K562 (cell line): ENCODE results near the gene ZNF672. TPM values are rescaled to one million over a fixed set of nuclear protein-coding genes. Genes with fewer than 3 reads are reported as not detected.

Experiments used
- ARID1B ChIP-seq: fragments of 450-650 bp; IDR thresholded peaks from 2 replicates; pipeline ENCODE4 v1.6.1; 2016; ENCODE audit warnings: antibody characterized with exemption, mild to moderate bottlenecking, inconsistent platforms
- ARID2 ChIP-seq: fragments of 450-650 bp; IDR thresholded peaks from 2 replicates; pipeline ENCODE4 v1.6.1; 2017; ENCODE audit warnings: antibody characterized with exemption, mild to moderate bottlenecking
- CCNT2 ChIP-seq: IDR thresholded peaks from 2 replicates; pipeline ENCODE4 v1.6.1; 2011; ENCODE audit warnings: borderline replicate concordance, low read depth, mild to moderate bottlenecking, moderate library complexity, mixed read lengths, low read length; ENCODE audit not compliant: insufficient read length; ENCODE audit errors: extremely low read depth
- MAZ ChIP-seq, 2 experiments: fragments of 450-650 bp in 1 of 2; sonication (generic) in 1 of 2; formaldehyde crosslinking; IDR thresholded peaks in 1 of 2; conservative IDR thresholded peaks in 1 of 2; 2 replicates each; pipeline versions ENCODE4 v1.4.0 to v1.5.0; 2020; ENCODE audit warnings: mild to moderate bottlenecking in 1 of 2, missing genetic modification reagents in 1 of 2
- NR4A1 ChIP-seq, 2 experiments: fragments of 250-450 bp in 1 of 2; fragments of 450-650 bp in 1 of 2; sonication (Bioruptor Pico) in 1 of 2; IDR thresholded peaks; 2 replicates each; pipeline versions ENCODE4 v1.4.0 to v1.6.1; 2016 to 2020; ENCODE audit warnings: mild to moderate bottlenecking in 2 of 2, missing compliant biosample characterization in 1 of 2, missing genetic modification characterization in 1 of 2, moderate library complexity in 1 of 2
- RBM39 ChIP-seq: fragments of 200-400 bp; formaldehyde crosslinking; optimal IDR thresholded peaks from 2 replicates; pipeline ENCODE3; 2018; ENCODE audit warnings: low read depth, low read length
- RHOXF2B ChIP-seq: fragments of 250-450 bp; sonication (Bioruptor Pico); conservative IDR thresholded peaks from 2 replicates; pipeline ENCODE4 v1.5.1; 2021
- SIX5 ChIP-seq, 2 experiments: IDR thresholded peaks; 2 replicates each; pipeline ENCODE4 v1.6.1; 2011; ENCODE audit warnings: low read length in 2 of 2, borderline replicate concordance in 1 of 2, low read depth in 1 of 2, mild to moderate bottlenecking in 1 of 2, moderate library complexity in 1 of 2; ENCODE audit not compliant: insufficient read depth in 1 of 2
- ZNF133 ChIP-seq: fragments of 250-450 bp; sonication (Bioruptor Pico); IDR thresholded peaks from 2 replicates; pipeline ENCODE4 v1.4.0; 2020; ENCODE audit warnings: mild to moderate bottlenecking
- ZNF3 ChIP-seq: fragments of 250-450 bp; sonication (Bioruptor Pico); IDR thresholded peaks from 2 replicates; pipeline ENCODE4 v1.5.0; 2021; ENCODE audit warnings: mild to moderate bottlenecking, moderate library complexity
- polyA plus RNA-seq, 8 experiments: library from polyadenylated mRNA; depleted of rRNA in 4 of 8; stranded (reverse) in 5 of 8; unstranded in 3 of 8; fragments of >200 nt; fragmentation: Nextera tagmentation in 2 of 8; fragmentation: Illumina TruSeq in 1 of 8; extraction: Ambion mirVana in 2 of 8; extraction: Trizol in 1 of 8; gene quantifications; 2 replicates each; pipeline versions ENCODE4 v1.2.1 to v1.2.3, GENCODE V29; 2011 to 2014; ENCODE audit warnings: inconsistent platforms in 1 of 8, missing spikeins in 1 of 8
- total RNA-seq, 7 experiments: library from RNA; depleted of rRNA in 6 of 7; stranded (reverse); fragments of >200 nt in 6 of 7; fragmentation: Illumina TruSeq in 2 of 7; extraction: Trizol in 2 of 7; gene quantifications; 2 replicates each; pipeline versions ENCODE4 v1.2.1 to v1.2.3, GENCODE V29; 2011 to 2021; ENCODE audit warnings: low replicate concordance in 1 of 7
- TF ChIP-seq, protein P1 (sequence below): fragments of 450-650 bp; IDR thresholded peaks from 2 replicates; pipeline ENCODE4 v1.6.1; 2017; ENCODE audit warnings: antibody characterized with exemption, mild to moderate bottlenecking
- TF ChIP-seq, protein P2 (sequence below), 3 experiments: fragments of 200-800 bp in 1 of 3; fragments of 250-450 bp in 1 of 3; fragments of 450-650 bp in 1 of 3; sonication (Bioruptor Pico) in 1 of 3; sonication (Bioruptor generic) in 1 of 3; formaldehyde crosslinking in 1 of 3; IDR thresholded peaks; 2 replicates each; pipeline versions ENCODE4 v1.6.1 to v1.8.0; 2016 to 2022; ENCODE audit warnings: mild to moderate bottlenecking in 2 of 3, missing genetic modification characterization in 2 of 3, missing compliant biosample characterization in 1 of 3, moderate library complexity in 1 of 3
- TF ChIP-seq, protein P3 (sequence below): sonication (generic); formaldehyde crosslinking; IDR thresholded peaks from 2 replicates; pipeline ENCODE4 v1.8.0; 2023; ENCODE audit warnings: mild to moderate bottlenecking, missing genetic modification reagents

The ZNF672 gene
- total and polyA plus RNA-seq, 9 of the 15 experiments (the other 6 are each of a cell fraction or from before 2014, with no cell fraction given): 1.9 to 57.9 (median 24.1) TPM

DNA sequence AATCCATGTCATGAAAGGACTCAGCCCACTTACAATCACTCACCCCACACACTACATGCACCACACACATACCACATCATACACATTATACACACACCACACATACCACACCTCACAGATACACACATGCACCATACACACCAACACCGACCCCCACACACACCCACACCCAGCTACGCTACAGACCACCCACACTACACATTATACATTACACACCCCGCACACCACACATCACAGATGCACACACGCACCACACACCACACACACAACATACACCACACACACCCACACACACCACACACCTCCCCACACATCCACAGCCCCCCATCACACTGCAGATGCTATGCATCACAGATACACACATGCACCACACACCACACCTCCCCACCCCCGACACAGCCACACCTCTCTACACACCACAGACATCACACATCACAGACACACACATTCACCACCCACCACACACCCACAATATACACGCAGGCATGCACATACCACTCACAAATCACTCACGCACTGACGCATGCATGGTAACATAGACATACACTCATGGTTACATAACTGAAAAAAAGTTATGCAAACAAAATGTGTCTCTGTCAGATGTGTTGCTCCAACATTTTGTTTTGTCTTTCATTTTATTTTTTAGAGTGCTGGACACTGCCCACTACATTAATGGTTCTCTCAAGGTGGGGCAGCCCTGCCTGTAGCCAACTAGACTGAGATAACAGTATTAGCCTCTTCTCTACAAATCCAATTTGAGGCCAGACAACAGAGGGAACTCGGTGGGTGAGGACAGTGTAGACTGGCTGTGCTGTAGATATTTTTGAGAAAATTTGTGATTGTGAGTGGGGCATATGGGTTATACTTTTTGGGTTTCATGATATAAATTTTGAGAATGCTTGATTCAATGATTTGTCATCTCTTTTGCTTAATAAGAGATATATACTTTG, 52.8 kb downstream of the ZNF672 start (continued):
- peak; percentile 57; the same call in 1 of the 2 replicates for TF ChIP-seq ARID1B
- TF ChIP-seq SIX5 (IDR thresholded peaks at IDR 0.05; ENCODE audit: borderline replicate concordance in 1 of 2, insufficient read depth in 1 of 2, low read depth in 1 of 2, low read length in 2 of 2): no peak
- TF ChIP-seq ZNF3 (CRISPR knock-in tag): no peak
- TF ChIP-seq, protein P1, sequence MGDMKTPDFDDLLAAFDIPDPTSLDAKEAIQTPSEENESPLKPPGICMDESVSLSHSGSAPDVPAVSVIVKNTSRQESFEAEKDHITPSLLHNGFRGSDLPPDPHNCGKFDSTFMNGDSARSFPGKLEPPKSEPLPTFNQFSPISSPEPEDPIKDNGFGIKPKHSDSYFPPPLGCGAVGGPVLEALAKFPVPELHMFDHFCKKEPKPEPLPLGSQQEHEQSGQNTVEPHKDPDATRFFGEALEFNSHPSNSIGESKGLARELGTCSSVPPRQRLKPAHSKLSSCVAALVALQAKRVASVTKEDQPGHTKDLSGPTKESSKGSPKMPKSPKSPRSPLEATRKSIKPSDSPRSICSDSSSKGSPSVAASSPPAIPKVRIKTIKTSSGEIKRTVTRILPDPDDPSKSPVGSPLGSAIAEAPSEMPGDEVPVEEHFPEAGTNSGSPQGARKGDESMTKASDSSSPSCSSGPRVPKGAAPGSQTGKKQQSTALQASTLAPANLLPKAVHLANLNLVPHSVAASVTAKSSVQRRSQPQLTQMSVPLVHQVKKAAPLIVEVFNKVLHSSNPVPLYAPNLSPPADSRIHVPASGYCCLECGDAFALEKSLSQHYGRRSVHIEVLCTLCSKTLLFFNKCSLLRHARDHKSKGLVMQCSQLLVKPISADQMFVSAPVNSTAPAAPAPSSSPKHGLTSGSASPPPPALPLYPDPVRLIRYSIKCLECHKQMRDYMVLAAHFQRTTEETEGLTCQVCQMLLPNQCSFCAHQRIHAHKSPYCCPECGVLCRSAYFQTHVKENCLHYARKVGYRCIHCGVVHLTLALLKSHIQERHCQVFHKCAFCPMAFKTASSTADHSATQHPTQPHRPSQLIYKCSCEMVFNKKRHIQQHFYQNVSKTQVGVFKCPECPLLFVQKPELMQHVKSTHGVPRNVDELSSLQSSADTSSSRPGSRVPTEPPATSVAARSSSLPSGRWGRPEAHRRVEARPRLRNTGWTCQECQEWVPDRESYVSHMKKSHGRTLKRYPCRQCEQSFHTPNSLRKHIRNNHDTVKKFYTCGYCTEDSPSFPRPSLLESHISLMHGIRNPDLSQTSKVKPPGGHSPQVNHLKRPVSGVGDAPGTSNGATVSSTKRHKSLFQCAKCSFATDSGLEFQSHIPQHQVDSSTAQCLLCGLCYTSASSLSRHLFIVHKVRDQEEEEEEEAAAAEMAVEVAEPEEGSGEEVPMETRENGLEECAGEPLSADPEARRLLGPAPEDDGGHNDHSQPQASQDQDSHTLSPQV: peak; percentile 42
- TF ChIP-seq MAZ (CRISPR knock-in tag; conservative IDR thresholded peaks at IDR 0.05 in 1 of 2, IDR thresholded peaks at IDR 0.05 in 1 of 2): no peak
- TF ChIP-seq, protein P2, sequence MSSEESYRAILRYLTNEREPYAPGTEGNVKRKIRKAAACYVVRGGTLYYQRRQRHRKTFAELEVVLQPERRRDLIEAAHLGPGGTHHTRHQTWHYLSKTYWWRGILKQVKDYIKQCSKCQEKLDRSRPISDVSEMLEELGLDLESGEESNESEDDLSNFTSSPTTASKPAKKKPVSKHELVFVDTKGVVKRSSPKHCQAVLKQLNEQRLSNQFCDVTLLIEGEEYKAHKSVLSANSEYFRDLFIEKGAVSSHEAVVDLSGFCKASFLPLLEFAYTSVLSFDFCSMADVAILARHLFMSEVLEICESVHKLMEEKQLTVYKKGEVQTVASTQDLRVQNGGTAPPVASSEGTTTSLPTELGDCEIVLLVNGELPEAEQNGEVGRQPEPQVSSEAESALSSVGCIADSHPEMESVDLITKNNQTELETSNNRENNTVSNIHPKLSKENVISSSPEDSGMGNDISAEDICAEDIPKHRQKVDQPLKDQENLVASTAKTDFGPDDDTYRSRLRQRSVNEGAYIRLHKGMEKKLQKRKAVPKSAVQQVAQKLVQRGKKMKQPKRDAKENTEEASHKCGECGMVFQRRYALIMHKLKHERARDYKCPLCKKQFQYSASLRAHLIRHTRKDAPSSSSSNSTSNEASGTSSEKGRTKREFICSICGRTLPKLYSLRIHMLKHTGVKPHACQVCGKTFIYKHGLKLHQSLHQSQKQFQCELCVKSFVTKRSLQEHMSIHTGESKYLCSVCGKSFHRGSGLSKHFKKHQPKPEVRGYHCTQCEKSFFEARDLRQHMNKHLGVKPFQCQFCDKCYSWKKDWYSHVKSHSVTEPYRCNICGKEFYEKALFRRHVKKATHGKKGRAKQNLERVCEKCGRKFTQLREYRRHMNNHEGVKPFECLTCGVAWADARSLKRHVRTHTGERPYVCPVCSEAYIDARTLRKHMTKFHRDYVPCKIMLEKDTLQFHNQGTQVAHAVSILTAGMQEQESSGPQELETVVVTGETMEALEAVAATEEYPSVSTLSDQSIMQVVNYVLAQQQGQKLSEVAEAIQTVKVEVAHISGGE (CRISPR knock-in tag; IDR thresholded peaks at IDR 0.05): no peak
- TF ChIP-seq RBM39: no peak
- TF ChIP-seq ARID2: 0 out of 2 replicates have a peak, but pooled peaks have one; percentile 63
- TF ChIP-seq NR4A1 (CRISPR knock-in tag; IDR thresholded peaks at IDR 0.05): no peak
- TF ChIP-seq NR4A1 (tag; IDR thresholded peaks at IDR 0.05): no peak; the same call in 1 of the 2 replicates
- TF ChIP-seq ZNF133 (CRISPR knock-in tag): no peak
- TF ChIP-seq RHOXF2B (CRISPR knock-in tag): no peak
- TF ChIP-seq, protein P3, sequence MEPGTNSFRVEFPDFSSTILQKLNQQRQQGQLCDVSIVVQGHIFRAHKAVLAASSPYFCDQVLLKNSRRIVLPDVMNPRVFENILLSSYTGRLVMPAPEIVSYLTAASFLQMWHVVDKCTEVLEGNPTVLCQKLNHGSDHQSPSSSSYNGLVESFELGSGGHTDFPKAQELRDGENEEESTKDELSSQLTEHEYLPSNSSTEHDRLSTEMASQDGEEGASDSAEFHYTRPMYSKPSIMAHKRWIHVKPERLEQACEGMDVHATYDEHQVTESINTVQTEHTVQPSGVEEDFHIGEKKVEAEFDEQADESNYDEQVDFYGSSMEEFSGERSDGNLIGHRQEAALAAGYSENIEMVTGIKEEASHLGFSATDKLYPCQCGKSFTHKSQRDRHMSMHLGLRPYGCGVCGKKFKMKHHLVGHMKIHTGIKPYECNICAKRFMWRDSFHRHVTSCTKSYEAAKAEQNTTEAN (CRISPR knock-in tag): no peak
- no peak for TF ChIP-seq CCNT2
